H1 (cell line): ENCODE results near the gene C2CD3. TPM values are rescaled to one million over a fixed set of nuclear protein-coding genes. Genes with fewer than 3 reads are reported as not detected.

Experiments
- CTCF ChIA-PET: fragments of 300-600 bp; sonication (Branson Sonifier 250); formaldehyde crosslinking; loops from one replicate; lab custom pipeline; 2021; ENCODE audit not compliant: partially characterized antibody; lab: Charles Lee
- POLR2A ChIA-PET: fragments of 300-600 bp; sonication (Branson Sonifier 250); formaldehyde crosslinking; loops from one replicate; lab custom pipeline; 2021; ENCODE audit warnings: inconsistent platforms; ENCODE audit not compliant: partially characterized antibody; lab: Charles Lee
- DNase-seq, 2 experiments: peaks; one replicate each; pipeline versions ENCODE4 v3.0.0 to v3.0.0-alpha.2; 2010 to 2022; ENCODE audit warnings: low spot score in 2 of 2, low read depth in 1 of 2, mixed read lengths in 1 of 2
- FAIRE-seq: peaks from 2 replicates; lab custom pipeline; 2011; peaks lifted over from hg19 to GRCh38; lab: Jason Lieb, UNC
- H2AFZ ChIP-seq: 2 replicates; pipeline ENCODE4 v1.8.1; 2012; ENCODE audit warnings: low read length, inconsistent platforms
- H2AK5ac ChIP-seq: 2 replicates; pipeline ENCODE4 v1.6.1; 2013; ENCODE audit warnings: low read depth, low read length
- H2BK120ac ChIP-seq: replicated peaks from 2 replicates; pipeline ENCODE3; 2013; ENCODE audit warnings: low read depth, low read length, inconsistent platforms
- H2BK12ac ChIP-seq: 2 replicates; pipeline ENCODE4 v1.6.1; 2013; ENCODE audit warnings: low read depth, low read length
- H2BK15ac ChIP-seq: 2 replicates; pipeline ENCODE4 v1.6.1; 2013; ENCODE audit warnings: low read length
- H2BK20ac ChIP-seq: 2 replicates; pipeline ENCODE4 v1.6.1; 2013; ENCODE audit warnings: low read length
- H2BK5ac ChIP-seq: 2 replicates; pipeline ENCODE4 v1.6.1; 2013; ENCODE audit warnings: low read depth, low read length
- H3K14ac ChIP-seq: 2 replicates; pipeline ENCODE4 v1.6.1; 2013; ENCODE audit warnings: inconsistent platforms; ENCODE audit not compliant: insufficient read length
- H3K18ac ChIP-seq: 2 replicates; pipeline ENCODE4 v1.6.1; 2013; ENCODE audit warnings: low read length; ENCODE audit errors: extremely low read depth
- H3K23ac ChIP-seq: 2 replicates; pipeline ENCODE4 v1.6.1; 2013; ENCODE audit warnings: inconsistent platforms; ENCODE audit not compliant: insufficient read length
- H3K23me2 ChIP-seq: 2 replicates; pipeline ENCODE4 v1.6.1; 2013; ENCODE audit warnings: low read depth, low read length
- H3K27ac ChIP-seq: 2 replicates; pipeline ENCODE4 v1.6.1; 2011; ENCODE audit warnings: low read depth, low read length, inconsistent platforms
- H3K27me3 ChIP-seq, 4 experiments: replicated peaks in 1 of 4; 1 replicate in 1 of 4; 2 replicates in 3 of 4; pipeline versions ENCODE4 v1.6.1 to v1.8.1; 2011 to 2013; ENCODE audit warnings: low read length in 3 of 4, mild to moderate bottlenecking in 3 of 4, inconsistent platforms in 2 of 4, mixed read lengths in 2 of 4, moderate library complexity in 1 of 4; ENCODE audit not compliant: control insufficient read depth in 3 of 4, insufficient read depth in 3 of 4; ENCODE audit errors: extremely low read depth in 1 of 4
- H3K36me3 ChIP-seq, 4 experiments: 2 replicates each; pipeline versions ENCODE4 v1.6.1 to v1.8.1; 2011 to 2013; ENCODE audit warnings: mild to moderate bottlenecking in 4 of 4, low read length in 3 of 4, moderate library complexity in 2 of 4, control low read depth in 1 of 4, inconsistent platforms in 1 of 4; ENCODE audit not compliant: insufficient read depth in 4 of 4, control insufficient read depth in 2 of 4
- H3K4ac ChIP-seq: replicated peaks from 2 replicates; pipeline ENCODE3; 2013; ENCODE audit warnings: low read length, low read depth, mixed read lengths, inconsistent platforms; ENCODE audit not compliant: insufficient read length
- H3K4me1 ChIP-seq, 4 experiments: replicated peaks in 1 of 4; 1 replicate in 1 of 4; 2 replicates in 3 of 4; pipeline versions ENCODE4 v1.6.1 to v1.8.1; 2011 to 2013; ENCODE audit warnings: low read length in 3 of 4, inconsistent platforms in 2 of 4, mixed read lengths in 1 of 4; ENCODE audit not compliant: insufficient read depth in 4 of 4, control insufficient read depth in 3 of 4
- H3K4me2 ChIP-seq, 2 experiments: 2 replicates each; pipeline versions ENCODE4 v1.6.1 to v1.8.1; 2011 to 2013; ENCODE audit warnings: low read depth in 2 of 2, low read length in 2 of 2, control low read depth in 1 of 2, inconsistent platforms in 1 of 2, mild to moderate bottlenecking in 1 of 2; ENCODE audit not compliant: insufficient read depth in 1 of 2
- H3K4me3 ChIP-seq, 4 experiments: fragments of 200-600, 300-600 bp in 1 of 4; sonication (generic), shearing (Covaris generic), sonication (Bioruptor Twin) in 1 of 4; 2 replicates each; pipeline versions ENCODE4 v1.5.1 to v1.8.1; 2011 to 2016; ENCODE audit warnings: low read length in 4 of 4, low read depth in 3 of 4, control low read depth in 2 of 4, inconsistent platforms in 2 of 4, mild to moderate bottlenecking in 2 of 4, mixed read lengths in 1 of 4, moderate library complexity in 1 of 4; ENCODE audit not compliant: insufficient read depth in 2 of 4; ENCODE audit errors: extremely low read depth in 1 of 4
- H3K56ac ChIP-seq: replicated peaks from 2 replicates; pipeline ENCODE3; 2013; ENCODE audit warnings: low read depth, mild to moderate bottlenecking, mixed read lengths, low read length, inconsistent platforms; ENCODE audit not compliant: insufficient read length
- H3K79me1 ChIP-seq: 2 replicates; pipeline ENCODE4 v1.6.1; 2013; ENCODE audit warnings: low read depth, low read length, control low read depth
- H3K79me2 ChIP-seq, 2 experiments: 2 replicates each; pipeline versions ENCODE4 v1.6.1 to v1.8.1; 2012 to 2013; ENCODE audit warnings: low read length in 2 of 2, mild to moderate bottlenecking in 2 of 2, inconsistent platforms in 1 of 2; ENCODE audit not compliant: insufficient read depth in 2 of 2, control insufficient read depth in 1 of 2
- H3K9ac ChIP-seq, 4 experiments: replicated peaks in 1 of 4; 1 replicate in 1 of 4; 2 replicates in 3 of 4; pipeline versions ENCODE4 v1.6.1 to v1.8.1; 2011 to 2013; ENCODE audit warnings: low read depth in 3 of 4, low read length in 3 of 4, control low read depth in 2 of 4, mild to moderate bottlenecking in 2 of 4, moderate library complexity in 2 of 4, inconsistent platforms in 1 of 4; ENCODE audit errors: extremely low read depth in 1 of 4
- H3K9me3 ChIP-seq, 2 experiments: 2 replicates each; pipeline versions ENCODE4 v1.6.1 to v1.8.1; 2012 to 2013; ENCODE audit warnings: mild to moderate bottlenecking in 2 of 2, moderate library complexity in 2 of 2, control low read depth in 1 of 2, inconsistent platforms in 1 of 2, low read depth in 1 of 2, low read length in 1 of 2, mixed read lengths in 1 of 2; ENCODE audit not compliant: insufficient read depth in 2 of 2
- H4K20me1 ChIP-seq, 2 experiments: replicated peaks in 1 of 2; 2 replicates each; pipeline versions ENCODE3 to v1.8.1; 2011 to 2013; ENCODE audit warnings: inconsistent platforms in 2 of 2, low read length in 2 of 2, mild to moderate bottlenecking in 1 of 2; ENCODE audit not compliant: insufficient read depth in 2 of 2, control insufficient read depth in 1 of 2
- H4K5ac ChIP-seq: 2 replicates; pipeline ENCODE4 v1.6.1; 2013; ENCODE audit warnings: low read length, low read depth, mixed read lengths, inconsistent platforms; ENCODE audit not compliant: insufficient read length
- H4K8ac ChIP-seq: 2 replicates; pipeline ENCODE4 v1.8.0; 2013; ENCODE audit warnings: mild to moderate bottlenecking, moderate library complexity, low read length, inconsistent platforms; ENCODE audit not compliant: insufficient read depth; ENCODE audit errors: extremely low read depth
- H4K91ac ChIP-seq: replicated peaks from 2 replicates; pipeline ENCODE3; 2013; ENCODE audit warnings: low read length, mixed read lengths, inconsistent platforms; ENCODE audit not compliant: insufficient read length
- ATF3 ChIP-seq: IDR thresholded peaks from 2 replicates; pipeline ENCODE4 v1.6.1; 2011; ENCODE audit warnings: low read depth, mild to moderate bottlenecking, low read length; ENCODE audit not compliant: insufficient read depth
- EZH2 ChIP-seq: fragments of 200-600 bp; sonication (generic); IDR thresholded peaks from 2 replicates; pipeline ENCODE4 v1.7.1; 2012; ENCODE audit warnings: low read depth, mild to moderate bottlenecking, moderate library complexity, low read length, inconsistent platforms; ENCODE audit not compliant: severe bottlenecking
- GABPA ChIP-seq: IDR thresholded peaks from 2 replicates; pipeline ENCODE4 v1.6.1; 2011; ENCODE audit warnings: mild to moderate bottlenecking, low read length, moderate library complexity, borderline replicate concordance; ENCODE audit not compliant: insufficient read depth
- HDAC2 ChIP-seq, 2 experiments: fragments of 300-600 bp in 1 of 2; sonication (generic) in 1 of 2; IDR thresholded peaks; 2 replicates each; pipeline ENCODE4 v1.6.1; 2011 to 2012; ENCODE audit warnings: low read depth in 2 of 2, low read length in 2 of 2, mild to moderate bottlenecking in 2 of 2, moderate library complexity in 2 of 2, borderline replicate concordance in 1 of 2, inconsistent platforms in 1 of 2
- KDM4A ChIP-seq: IDR thresholded peaks from one replicate; pipeline ENCODE4 v1.7.1; 2012; ENCODE audit warnings: low read depth, mild to moderate bottlenecking, moderate library complexity, low read length, inconsistent platforms; ENCODE audit not compliant: severe bottlenecking
- MAX ChIP-seq: IDR thresholded peaks from 2 replicates; pipeline ENCODE4 v1.6.1; 2012; ENCODE audit warnings: inconsistent platforms
- TAF1 ChIP-seq: IDR thresholded peaks from 2 replicates; pipeline ENCODE4 v1.6.1; 2011; ENCODE audit warnings: mild to moderate bottlenecking, low read depth, low read length
- ZNF274 ChIP-seq: IDR thresholded peaks from 2 replicates; pipeline ENCODE4 v1.7.0; 2012; ENCODE audit warnings: low read length, borderline replicate concordance; ENCODE audit errors: extremely low read depth
- WGBS, 2 experiments: shearing (Covaris generic) in 1 of 2; methylation state at CpG; one replicate each; pipeline versions ENCODE4 v1.1.6 to v1.1.7; 2013 to 2015; ENCODE audit warnings: low lambda C conversion rate in 2 of 2, mixed read lengths in 2 of 2, inconsistent platforms in 1 of 2, low coverage in 1 of 2, missing lambda C conversion rate in 1 of 2; ENCODE audit not compliant: insufficient replicate concordance in 2 of 2, insufficient coverage in 1 of 2, insufficient read length in 1 of 2; ENCODE audit errors: extremely low coverage in 1 of 2, missing lambda C conversion rate in 1 of 2; 5-methylcytosine and 5-hydroxymethylcytosine counted together
- polyA plus RNA-seq, 7 experiments: library from polyadenylated mRNA; depleted of rRNA in 3 of 7; stranded (reverse) in 5 of 7; unstranded in 2 of 7; fragments of >200 nt in 5 of 7; fragments of 200-250 nt in 2 of 7; gene quantifications; 1 replicate in 5 of 7; 2 replicates in 1 of 7; 4 replicates in 1 of 7; pipeline versions ENCODE4 v1.2.1 to v1.2.3, GENCODE V29; 2011 to 2013; ENCODE audit warnings: missing spikeins in 2 of 7, mixed read lengths in 2 of 7
- total RNA-seq: library from RNA; stranded (reverse); fragmentation: NEBNext Ultra II Directional; extraction: Animal tissue kit (Norgen Biotek cat#: 25700); gene quantifications from 2 replicates; pipeline ENCODE4 v1.2.1, GENCODE V29; 2021

The C2CD3 gene
- total and polyA plus RNA-seq, 2 of the 8 experiments (the other 6 are each of a cell fraction or from before 2014, with no cell fraction given), result 11.0 to 29.1 TPM

- H2BK12ac ChIP-seq, result no peak overlapping the region
- H2AFZ ChIP-seq, result no peak overlapping the region
- no peak overlapping the region for H3K4me3 ChIP-seq
- no peak overlapping the region for H4K91ac ChIP-seq
- H2BK20ac ChIP-seq, result no peak overlapping the region
- H4K8ac ChIP-seq, result no peak overlapping the region; the same call in 1 of the 2 replicates
- H3K4ac ChIP-seq, result no peak overlapping the region
- H3K79me1 ChIP-seq, result no peaks in the 10 kb centered on the region
- no peak overlapping the region for H3K18ac ChIP-seq
- no peak for DNase-seq
- no peak for TF ChIP-seq ZNF274
- no peak for TF ChIP-seq TAF1
- TF ChIP-seq EZH2, result no peak
- TF ChIP-seq MAX, result no peak
- TF ChIP-seq GABPA, result no peak
- TF ChIP-seq KDM4A, result no peak
- TF ChIP-seq HDAC2 (IDR thresholded peaks at IDR 0.05; ENCODE audit: borderline replicate concordance in 1 of 2, low read depth in 2 of 2, low read length in 2 of 2), result no peak
- TF ChIP-seq ATF3, result no peak
- WGBS, 2 experiments, result 86% methylated on average over 15 of the region's 15 CpGs; no CpG with 5 or more reads in 1 of the 2 experiments
- H3K36me3 ChIP-seq, result no peaks in the 10 kb centered on the region
- POLR2A ChIA-PET, result interaction anchor here (1.0 to 8.8 kb wide), 2 partner anchors 11 to 13 kb away, joined by 3 to 94 read pairs; partner anchors contain the start of gene UCP2
- H2AK5ac ChIP-seq, result no peak overlapping the region
- no peak overlapping the region for H4K5ac ChIP-seq
- no peak overlapping the region for H3K27ac ChIP-seq
- H3K9me3 ChIP-seq, result no peaks in the 10 kb centered on the region
- H3K14ac ChIP-seq, result no peak overlapping the region
- no peak overlapping the region for H2BK120ac ChIP-seq
- no peaks in the 10 kb centered on the region for H3K23me2 ChIP-seq
- FAIRE-seq, result no peak
- no peak overlapping the region for H2BK15ac ChIP-seq
- CTCF ChIA-PET, result interaction anchor here (0.6 to 2.9 kb wide), 2 partner anchors 10 to 76 kb away, joined by 3 to 8 read pairs; no protein-coding TSS in a partner anchor
- H3K23ac ChIP-seq, result no peak overlapping the region
- no peaks in the 10 kb centered on the region for H3K27me3 ChIP-seq
- no peaks in the 10 kb centered on the region for H3K79me2 ChIP-seq
- H4K20me1 ChIP-seq, result peaks cover 0 to 2% of the 10 kb centered on the region in 2 experiments
- H2BK5ac ChIP-seq, result no peak overlapping the region
- H3K4me2 ChIP-seq, result no peak overlapping the region
- no peak overlapping the region for H3K9ac ChIP-seq
- no peaks in the 10 kb centered on the region for H3K4me1 ChIP-seq
- H3K56ac ChIP-seq, result no peak overlapping the region
Observed at GRCh38 chr11:73968356-73968966, 202.3 kb downstream of the C2CD3 start.
